Bronchial epithelial cell (primary cell): ENCODE measurements around the gene C19orf44. TPM values are rescaled to one million over a fixed set of nuclear protein-coding genes. Genes with fewer than 3 reads are reported as not detected.

Source experiments
- DNase-seq: peaks from one replicate; pipeline ENCODE4 v3.0.0-alpha.2; 2010; ENCODE audit warnings: low read depth
- FAIRE-seq: peaks from 2 replicates; lab custom pipeline; 2011; peaks lifted over from hg19 to GRCh38; lab: Jason Lieb, UNC
- H3K27me3 ChIP-seq: 2 replicates; pipeline ENCODE4 v1.5.1; 2011; ENCODE audit warnings: low read length; ENCODE audit not compliant: control insufficient read depth, insufficient read depth
- H3K36me3 ChIP-seq: 2 replicates; pipeline ENCODE4 v1.5.1; 2011; ENCODE audit warnings: low read length; ENCODE audit not compliant: control insufficient read depth, insufficient read depth
- H3K4me3 ChIP-seq: 2 replicates; pipeline ENCODE4 v1.5.1; 2011; ENCODE audit warnings: mild to moderate bottlenecking, low read depth, low read length, control low read depth
- CTCF ChIP-seq: IDR thresholded peaks from 2 replicates; pipeline ENCODE4 v1.5.1; 2011; ENCODE audit warnings: mild to moderate bottlenecking, moderate library complexity, low read length, control low read depth, inconsistent platforms; ENCODE audit not compliant: insufficient read depth, severe bottlenecking
- total RNA-seq: library from RNA; depleted of rRNA; stranded (reverse); fragments of >200 nt; gene quantifications from 2 replicates; pipeline ENCODE4 v1.2.1, GENCODE V29; 2014

The C19orf44 gene
- total RNA-seq, 1 donor from 2014 or later = 1.1 TPM

- FAIRE-seq (no peak), DNase-seq (no peak)
- no peaks in the 10 kb centered on the region for H3K27me3 ChIP-seq
- TF ChIP-seq CTCF = peak; percentile 53
- no peak overlapping the region for H3K4me3 ChIP-seq
- H3K36me3 ChIP-seq = peaks cover 58% of the 10 kb centered on the region
These were observed 31.9 kb downstream of the C19orf44 start for GRCh38 chr19:16527971-16528521.

GRCh38 chr19:16529466-16530144 is 33.4 kb downstream of the C19orf44 start:
- peaks cover 54% of the 10 kb centered on the region for H3K36me3 ChIP-seq

GRCh38 chr19:16530540-16531379 is 34.6 kb downstream of the C19orf44 start:
- Histone ChIP-seq H3K27me3 (no peaks in the 10 kb centered on the region), H3K36me3 (peaks cover 55% of the 10 kb centered on the region), H3K4me3 (no peak overlapping the region)
- no peak for DNase-seq
- no peak for FAIRE-seq
- TF ChIP-seq CTCF = no peak

More at GRCh38 chr19:16529466-16530144, 33.4 kb downstream of the C19orf44 start:
- FAIRE-seq (no peak), DNase-seq (no peak)
- Histone ChIP-seq H3K27me3 (no peaks in the 10 kb centered on the region), H3K4me3 (no peak overlapping the region)
- no peak for TF ChIP-seq CTCF

- FAIRE-seq = no peak
- H3K36me3 ChIP-seq = peaks cover 53% of the 10 kb centered on the region
- TF ChIP-seq CTCF = no peak
These were observed 35.1 kb downstream of the C19orf44 start for GRCh38 chr19:16531380-16531669.

GRCh38 chr19:16532440-16533234 is 36.4 kb downstream of the C19orf44 start:
- TF ChIP-seq CTCF = no peak
- DNase-seq (no peak), FAIRE-seq (no peak)
- H3K36me3 ChIP-seq = peaks cover 51% of the 10 kb centered on the region
- H3K27me3 ChIP-seq = no peaks in the 10 kb centered on the region
- H3K4me3 ChIP-seq = no peak overlapping the region

More at GRCh38 chr19:16531380-16531669, 35.1 kb downstream of the C19orf44 start:
- DNase-seq = no peak
- Histone ChIP-seq H3K27me3 (no peaks in the 10 kb centered on the region), H3K4me3 (no peak overlapping the region)
